HEK293 (cell line): ENCODE results near the gene RSRC1.

Experiments
- CTCF ChIA-PET: fragments of 350-600 bp; formaldehyde crosslinking; extraction: SDS; loops from one replicate; lab custom pipeline; 2021; ENCODE audit warnings: antibody characterized with exemption; lab: Yijun Ruan, JAX
- POLR2A ChIA-PET: fragments of 300-600 bp; formaldehyde crosslinking; extraction: SDS; loops from one replicate; lab custom pipeline; 2020; ENCODE audit warnings: antibody characterized with exemption, inconsistent platforms; lab: Yijun Ruan, JAX
- H3K27ac ChIP-seq: fragments of 200-500 bp; sonication (Bioruptor generic); 2 replicates; pipeline ENCODE4 v1.5.1; 2014; ENCODE audit warnings: low read depth, low read length, control low read depth, inconsistent platforms; ENCODE audit errors: extremely low read depth
- H3K36me3 ChIP-seq, 2 experiments: fragments of 200-500 bp in 1 of 2; sonication (Bioruptor generic) in 1 of 2; 1 replicate in 1 of 2; 2 replicates in 1 of 2; pipeline ENCODE4 v1.5.1; 2014 to 2017; ENCODE audit warnings: inconsistent platforms in 2 of 2, low read length in 2 of 2; ENCODE audit not compliant: control insufficient read depth in 2 of 2, insufficient read depth in 1 of 2
- H3K4me1 ChIP-seq: fragments of 200-500 bp; sonication (Bioruptor generic); 2 replicates; pipeline ENCODE4 v1.5.1; 2014; ENCODE audit warnings: mild to moderate bottlenecking, low read length, inconsistent platforms; ENCODE audit not compliant: control insufficient read depth, insufficient read depth
- H3K4me3 ChIP-seq: 2 replicates; pipeline ENCODE4 v1.5.1; 2011; ENCODE audit warnings: low read depth, mild to moderate bottlenecking, control low read depth, low read length, moderate library complexity
- H3K9me3 ChIP-seq: fragments of 200-500 bp; sonication (Bioruptor generic); 2 replicates; pipeline ENCODE4 v1.5.1; 2014; ENCODE audit warnings: low read depth, low read length, inconsistent platforms; ENCODE audit not compliant: control insufficient read depth, insufficient read depth
- KLF16 ChIP-seq: fragments of 450-650 bp; formaldehyde crosslinking; IDR thresholded peaks from 2 replicates; pipeline ENCODE4 v1.5.1; 2017; ENCODE audit warnings: missing biosample characterization, missing genetic modification characterization
- PATZ1 ChIP-seq: fragments of 450-650 bp; formaldehyde crosslinking; IDR thresholded peaks from 2 replicates; pipeline ENCODE4 v1.5.1; 2016; ENCODE audit warnings: missing biosample characterization, missing genetic modification characterization
- RBAK ChIP-seq: fragments of 450-650 bp; formaldehyde crosslinking; IDR thresholded peaks from 2 replicates; pipeline ENCODE4 v1.5.1; 2016; ENCODE audit warnings: missing biosample characterization, missing genetic modification characterization
- YY2 ChIP-seq: fragments of 450-650 bp; formaldehyde crosslinking; IDR thresholded peaks from 2 replicates; pipeline ENCODE4 v1.5.1; 2016; ENCODE audit warnings: missing biosample characterization, missing genetic modification characterization
- ZBTB21 ChIP-seq: fragments of 450-650 bp; formaldehyde crosslinking; IDR thresholded peaks from 2 replicates; pipeline ENCODE4 v1.5.1; 2017; ENCODE audit warnings: missing biosample characterization, missing genetic modification characterization
- ZFP37 ChIP-seq: fragments of 450-650 bp; formaldehyde crosslinking; IDR thresholded peaks from 2 replicates; pipeline ENCODE4 v1.5.1; 2016; ENCODE audit warnings: missing biosample characterization, missing genetic modification characterization
- ZFP41 ChIP-seq: fragments of 450-650 bp; formaldehyde crosslinking; IDR thresholded peaks from 2 replicates; pipeline ENCODE4 v1.5.1; 2016; ENCODE audit warnings: missing biosample characterization, missing genetic modification characterization, borderline replicate concordance
- ZNF121 ChIP-seq: fragments of 450-650 bp; formaldehyde crosslinking; IDR thresholded peaks from 2 replicates; pipeline ENCODE4 v1.5.1; 2016; ENCODE audit warnings: missing biosample characterization, missing genetic modification characterization
- ZNF169 ChIP-seq: fragments of 450-650 bp; formaldehyde crosslinking; IDR thresholded peaks from 2 replicates; pipeline ENCODE4 v1.5.1; 2016; ENCODE audit warnings: missing biosample characterization, missing genetic modification characterization
- ZNF211 ChIP-seq: fragments of 450-650 bp; formaldehyde crosslinking; IDR thresholded peaks from 2 replicates; pipeline ENCODE4 v1.5.1; 2016; ENCODE audit warnings: low read depth, missing biosample characterization, missing genetic modification characterization
- ZNF266 ChIP-seq: fragments of 450-650 bp; formaldehyde crosslinking; IDR thresholded peaks from 2 replicates; pipeline ENCODE4 v1.5.1; 2016; ENCODE audit warnings: missing biosample characterization, missing genetic modification characterization, low read depth
- ZNF302 ChIP-seq: fragments of 450-650 bp; formaldehyde crosslinking; IDR thresholded peaks from 2 replicates; pipeline ENCODE4 v1.5.1; 2016; ENCODE audit warnings: missing biosample characterization, missing genetic modification characterization, low read depth
- ZNF354C ChIP-seq: fragments of 450-650 bp; formaldehyde crosslinking; IDR thresholded peaks from 2 replicates; pipeline ENCODE4 v1.5.1; 2016; ENCODE audit warnings: missing biosample characterization, missing genetic modification characterization, low read depth, borderline replicate concordance
- ZNF416 ChIP-seq: fragments of 450-650 bp; formaldehyde crosslinking; IDR thresholded peaks from 2 replicates; pipeline ENCODE4 v1.5.1; 2016; ENCODE audit warnings: missing biosample characterization, missing genetic modification characterization
- ZNF521 ChIP-seq: fragments of 450-650 bp; formaldehyde crosslinking; IDR thresholded peaks from 2 replicates; pipeline ENCODE4 v1.5.1; 2017; ENCODE audit warnings: missing biosample characterization, mild to moderate bottlenecking, missing genetic modification characterization
- ZNF548 ChIP-seq: fragments of 450-650 bp; formaldehyde crosslinking; IDR thresholded peaks from 2 replicates; pipeline ENCODE4 v1.5.1; 2016; ENCODE audit warnings: missing biosample characterization, missing genetic modification characterization
- ZNF76 ChIP-seq: fragments of 450-650 bp; formaldehyde crosslinking; IDR thresholded peaks from 2 replicates; pipeline ENCODE4; 2016; ENCODE audit warnings: low read depth, missing biosample characterization, missing genetic modification characterization, borderline replicate concordance
- ZNF837 ChIP-seq: fragments of 450-650 bp; formaldehyde crosslinking; IDR thresholded peaks from 2 replicates; pipeline ENCODE4 v1.5.1; 2016; ENCODE audit warnings: missing biosample characterization, missing genetic modification characterization
- ZXDB ChIP-seq: fragments of 450-650 bp; formaldehyde crosslinking; IDR thresholded peaks from 2 replicates; pipeline ENCODE4 v1.5.1; 2016; ENCODE audit warnings: missing biosample characterization, missing genetic modification characterization
- TF ChIP-seq, protein P1 (sequence below): fragments of 450-650 bp; formaldehyde crosslinking; IDR thresholded peaks from 2 replicates; pipeline ENCODE4 v1.5.1; 2016; ENCODE audit warnings: missing biosample characterization, missing genetic modification characterization

Gene RSRC1

GRCh38 chr3:158453004-158453403 is 343.1 kb downstream of the RSRC1 start:
- POLR2A ChIA-PET, result no interaction called here
- H3K9me3 ChIP-seq, result no peaks in the 10 kb centered on the region
- no peak for TF ChIP-seq ZNF416 (tag by site-specific recombination)
- TF ChIP-seq ZBTB21 (tag by site-specific recombination), result no peak
- TF ChIP-seq ZFP37 (tag by site-specific recombination), result no peak
- TF ChIP-seq, protein P1, sequence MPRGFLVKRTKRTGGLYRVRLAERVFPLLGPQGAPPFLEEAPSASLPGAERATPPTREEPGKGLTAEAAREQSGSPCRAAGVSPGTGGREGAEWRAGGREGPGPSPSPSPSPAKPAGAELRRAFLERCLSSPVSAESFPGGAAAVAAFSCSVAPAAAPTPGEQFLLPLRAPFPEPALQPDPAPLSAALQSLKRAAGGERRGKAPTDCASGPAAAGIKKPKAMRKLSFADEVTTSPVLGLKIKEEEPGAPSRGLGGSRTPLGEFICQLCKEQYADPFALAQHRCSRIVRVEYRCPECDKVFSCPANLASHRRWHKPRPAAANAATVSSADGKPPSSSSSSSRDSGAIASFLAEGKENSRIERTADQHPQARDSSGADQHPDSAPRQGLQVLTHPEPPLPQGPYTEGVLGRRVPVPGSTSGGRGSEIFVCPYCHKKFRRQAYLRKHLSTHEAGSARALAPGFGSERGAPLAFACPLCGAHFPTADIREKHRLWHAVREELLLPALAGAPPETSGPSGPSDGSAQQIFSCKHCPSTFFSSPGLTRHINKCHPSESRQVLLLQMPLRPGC (tag by site-specific recombination), result no peak
- no peak for TF ChIP-seq YY2
- no peak for TF ChIP-seq ZNF211
- TF ChIP-seq ZNF266 (tag by site-specific recombination), result no peak
- TF ChIP-seq ZNF302 (tag by site-specific recombination), result no peak
- TF ChIP-seq, all 188 proteins: peak for 0
- Histone ChIP-seq H3K27ac (no peak overlapping the region), H3K4me1 (no peaks in the 10 kb centered on the region), H3K4me3 (no peak overlapping the region), H3K36me3 (no peaks in the 10 kb centered on the region)
- CTCF ChIA-PET, result interaction anchor here (0.6 kb wide), 1 partner anchor 18 kb away, joined by 3 read pairs; no protein-coding TSS in a partner anchor

DNA sequence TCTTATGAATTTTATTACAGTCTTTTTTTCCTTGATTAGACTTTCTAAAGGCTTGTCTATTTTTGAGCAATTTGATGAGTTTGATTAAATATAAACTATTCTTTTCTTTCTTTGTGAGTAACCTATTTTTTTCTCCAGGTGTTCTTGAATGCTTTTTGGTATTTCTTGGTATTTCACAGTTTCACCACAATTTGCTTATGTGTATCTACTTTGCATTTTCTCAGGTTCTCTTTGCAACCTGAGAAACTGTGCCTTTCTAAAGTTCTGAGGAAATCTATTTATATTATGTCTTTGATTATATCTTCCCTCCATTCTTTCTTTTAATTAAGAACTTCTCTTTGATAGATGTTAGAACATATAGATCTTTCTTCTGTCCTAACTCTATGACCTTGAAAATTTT is 344.0 kb downstream of the RSRC1 start:
- POLR2A ChIA-PET, result no interaction called here
- Histone ChIP-seq H3K4me3 (no peak overlapping the region), H3K27ac (no peak overlapping the region), H3K9me3 (no peaks in the 10 kb centered on the region), H3K36me3 (no peaks in the 10 kb centered on the region), H3K4me1 (peaks cover 2% of the 10 kb centered on the region; the same call in 1 of the 2 replicates)
- TF ChIP-seq ZNF121 (no peak), ZNF354C (tag by site-specific recombination) (no peak), KLF16 (no peak), ZNF548 (no peak), ZNF266 (tag by site-specific recombination) (no peak), ZFP41 (tag by site-specific recombination) (no peak), ZNF837 (tag by site-specific recombination) (no peak)
- TF ChIP-seq, all 188 proteins: peak for 0
- CTCF ChIA-PET, result no interaction called here

DNA sequence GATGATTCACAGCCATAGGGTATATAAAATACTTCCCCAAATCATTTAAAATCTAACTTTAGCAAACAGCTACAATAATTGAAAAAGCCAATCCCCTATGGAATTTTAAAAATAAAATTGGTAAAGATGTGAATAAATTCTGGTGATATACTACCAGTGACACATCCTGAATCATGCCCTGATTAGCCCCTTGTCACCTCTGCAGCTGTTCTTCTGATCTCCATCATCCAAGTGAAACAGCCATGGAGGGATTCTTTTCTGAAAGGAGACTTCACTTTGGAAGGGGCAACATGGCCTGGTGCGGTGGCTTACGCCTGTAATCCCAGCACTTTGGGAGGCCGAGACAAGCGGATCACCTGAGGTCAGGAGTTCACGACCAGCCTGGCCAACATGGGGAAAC is 345.5 kb downstream of the RSRC1 start:
- Histone ChIP-seq H3K4me1 (peaks cover 7% of the 10 kb centered on the region; the same call in 1 of the 2 replicates), H3K36me3 (no peaks in the 10 kb centered on the region), H3K4me3 (no peak overlapping the region), H3K9me3 (no peaks in the 10 kb centered on the region), H3K27ac (no peak overlapping the region)
- POLR2A ChIA-PET, result no interaction called here
- CTCF ChIA-PET, result interaction anchor here (0.6 kb wide), 1 partner anchor 84 kb away, joined by 3 read pairs; no protein-coding TSS in a partner anchor
- TF ChIP-seq ZNF76 (tag by site-specific recombination) (no peak), PATZ1 (tag by site-specific recombination) (no peak), ZXDB (tag by site-specific recombination) (no peak), RBAK (tag by site-specific recombination) (no peak), ZFP41 (tag by site-specific recombination) (no peak), ZNF169 (tag by site-specific recombination) (no peak), ZNF521 (tag by site-specific recombination) (no peak)
